HFFc6 (cell line): ENCODE results near the gene ZSCAN5A. TPM values are rescaled to one million over a fixed set of nuclear protein-coding genes. Genes with fewer than 3 reads are reported as not detected.
A peak's percentile ranks its signal among the peaks of the same experiment; 100 is the strongest.

ENCODE experiments used
- DNase-seq: peaks from one replicate; pipeline ENCODE4 v3.0.0-alpha.2; 2018
- H3K27ac Mint-ChIP-seq: 2 replicates; pipeline ENCODE4 v1.8.0; 2020; ENCODE audit warnings: mild to moderate bottlenecking, mixed read lengths
- H3K27me3 Mint-ChIP-seq: 2 replicates; pipeline ENCODE4 v1.8.0; 2021; ENCODE audit warnings: mild to moderate bottlenecking, moderate library complexity, mixed read lengths; ENCODE audit not compliant: insufficient read depth
- H3K36me3 Mint-ChIP-seq: 2 replicates; pipeline ENCODE4 v1.8.0; 2021; ENCODE audit warnings: low read depth, mixed read lengths
- H3K4me1 Mint-ChIP-seq: 2 replicates; pipeline ENCODE4 v1.8.0; 2020; ENCODE audit warnings: low read depth, mixed read lengths
- H3K4me3 Mint-ChIP-seq: 2 replicates; pipeline ENCODE4 v1.8.0; 2020; ENCODE audit warnings: mild to moderate bottlenecking, moderate library complexity, mixed read lengths
- H3K9me3 Mint-ChIP-seq: 2 replicates; pipeline ENCODE4 v1.8.0; 2020; ENCODE audit warnings: mild to moderate bottlenecking, mixed read lengths
- total RNA-seq, 6 experiments: library from RNA; stranded (reverse); fragmentation: NEBNext Ultra II Directional; extraction: Animal tissue kit (Norgen Biotek cat#: 25700); gene quantifications; 2 replicates in 1 of 6; 3 replicates in 5 of 6; pipeline ENCODE4 v1.2.3, GENCODE V29; 2021
- TF ChIP-seq, protein P1 (sequence below): fragments of 200-600 bp; sonication (generic); IDR thresholded peaks from 2 replicates; pipeline ENCODE4 v1.5.0; 2021; ENCODE audit warnings: antibody characterized with exemption, mild to moderate bottlenecking

Gene ZSCAN5A
- total RNA-seq, 6 experiments from 2014 or later = 5.0 to 6.8 (median 5.8) TPM

GRCh38 chr19:56319991-56320390 is 5.4 kb upstream of the ZSCAN5A start:
- Mint-ChIP-seq H3K4me1 (peaks cover 9% of the 10 kb centered on the region), H3K4me3 (no peak overlapping the region), H3K27ac (no peak overlapping the region), H3K27me3 (peaks cover 6% of the 10 kb centered on the region; the same call in 1 of the 2 replicates), H3K36me3 (no peaks in the 10 kb centered on the region), H3K9me3 (no peaks in the 10 kb centered on the region)
- no peak for DNase-seq
- TF ChIP-seq, protein P1, sequence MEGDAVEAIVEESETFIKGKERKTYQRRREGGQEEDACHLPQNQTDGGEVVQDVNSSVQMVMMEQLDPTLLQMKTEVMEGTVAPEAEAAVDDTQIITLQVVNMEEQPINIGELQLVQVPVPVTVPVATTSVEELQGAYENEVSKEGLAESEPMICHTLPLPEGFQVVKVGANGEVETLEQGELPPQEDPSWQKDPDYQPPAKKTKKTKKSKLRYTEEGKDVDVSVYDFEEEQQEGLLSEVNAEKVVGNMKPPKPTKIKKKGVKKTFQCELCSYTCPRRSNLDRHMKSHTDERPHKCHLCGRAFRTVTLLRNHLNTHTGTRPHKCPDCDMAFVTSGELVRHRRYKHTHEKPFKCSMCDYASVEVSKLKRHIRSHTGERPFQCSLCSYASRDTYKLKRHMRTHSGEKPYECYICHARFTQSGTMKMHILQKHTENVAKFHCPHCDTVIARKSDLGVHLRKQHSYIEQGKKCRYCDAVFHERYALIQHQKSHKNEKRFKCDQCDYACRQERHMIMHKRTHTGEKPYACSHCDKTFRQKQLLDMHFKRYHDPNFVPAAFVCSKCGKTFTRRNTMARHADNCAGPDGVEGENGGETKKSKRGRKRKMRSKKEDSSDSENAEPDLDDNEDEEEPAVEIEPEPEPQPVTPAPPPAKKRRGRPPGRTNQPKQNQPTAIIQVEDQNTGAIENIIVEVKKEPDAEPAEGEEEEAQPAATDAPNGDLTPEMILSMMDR = no peak

DNA sequence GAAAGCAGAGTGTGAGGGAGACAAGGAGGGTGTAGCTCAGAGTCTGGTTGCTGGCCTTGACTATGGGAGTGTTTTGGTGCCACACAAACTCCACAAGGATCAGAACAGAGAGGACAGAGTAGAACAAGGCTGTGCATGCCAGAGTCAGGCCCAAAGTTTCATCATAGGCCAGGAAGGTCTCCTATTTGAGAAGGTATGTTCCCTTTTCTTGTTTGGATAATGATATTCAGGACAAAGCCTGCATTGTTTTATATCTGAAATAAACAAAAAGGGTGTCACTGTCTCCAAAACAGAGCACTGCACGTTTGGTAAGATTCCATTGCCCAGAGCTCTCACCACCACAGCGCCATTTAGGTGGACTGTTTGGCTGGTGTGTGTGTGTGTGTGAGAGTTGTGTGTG is 3.1 kb upstream of the ZSCAN5A start:
- Mint-ChIP-seq H3K36me3 (no peaks in the 10 kb centered on the region), H3K4me1 (peaks cover 21% of the 10 kb centered on the region), H3K27ac (no peak overlapping the region), H3K4me3 (no peak overlapping the region), H3K27me3 (peaks cover 6% of the 10 kb centered on the region; the same call in 1 of the 2 replicates), H3K9me3 (no peaks in the 10 kb centered on the region)
- DNase-seq = no peak
- TF ChIP-seq, protein P1 = no peak

DNA sequence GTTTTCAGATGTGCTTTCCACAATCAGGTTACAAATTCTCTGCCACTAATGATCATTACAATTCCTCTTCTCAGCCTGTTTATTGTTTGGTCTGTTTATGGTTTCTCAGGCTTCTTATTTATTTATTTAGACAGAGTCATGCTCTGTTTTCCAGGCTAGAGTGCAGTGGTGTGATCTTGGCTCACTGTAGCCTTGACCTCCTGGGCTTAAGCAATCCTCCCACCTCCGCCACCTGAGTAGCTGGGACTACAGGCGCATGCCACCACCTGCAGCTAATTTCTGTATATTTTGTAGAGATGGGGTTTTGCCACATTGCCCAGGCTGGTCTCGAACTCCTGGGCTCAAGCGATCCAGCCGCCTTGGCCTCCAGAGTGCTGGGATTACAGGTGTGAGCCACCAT is 2.1 kb upstream of the ZSCAN5A start:
- TF ChIP-seq, protein P1 = no peak
- no peaks in the 10 kb centered on the region for H3K9me3 Mint-ChIP-seq
- no peak overlapping the region for H3K4me3 Mint-ChIP-seq
- no peak for DNase-seq
- H3K27me3 Mint-ChIP-seq = peaks cover 6% of the 10 kb centered on the region; the same call in 1 of the 2 replicates
- H3K27ac Mint-ChIP-seq = no peak overlapping the region
- H3K36me3 Mint-ChIP-seq = no peaks in the 10 kb centered on the region; the same call in 1 of the 2 replicates
- peaks cover 23% of the 10 kb centered on the region for H3K4me1 Mint-ChIP-seq

- peak overlapping the region; percentile 97 for H3K27ac Mint-ChIP-seq
- peak overlapping the region; percentile 99 for H3K4me3 Mint-ChIP-seq
- H3K4me1 Mint-ChIP-seq = peaks cover 23% of the 10 kb centered on the region
- H3K27me3 Mint-ChIP-seq = no peaks in the 10 kb centered on the region; the same call in 1 of the 2 replicates
- no peaks in the 10 kb centered on the region; the same call in 1 of the 2 replicates for H3K36me3 Mint-ChIP-seq
- TF ChIP-seq, protein P1 = no peak
- H3K9me3 Mint-ChIP-seq = no peaks in the 10 kb centered on the region
- DNase-seq = peak; percentile 98
Observed at GRCh38 chr19:56315077-56315828, 614 bp upstream of the ZSCAN5A start.

- H3K36me3 Mint-ChIP-seq = peaks cover 6% of the 10 kb centered on the region
- peak overlapping the region; percentile 97 for H3K27ac Mint-ChIP-seq
- peak; percentile 10 for DNase-seq
- H3K9me3 Mint-ChIP-seq = no peaks in the 10 kb centered on the region
- TF ChIP-seq, protein P1 = no peak
- H3K4me1 Mint-ChIP-seq = peaks cover 23% of the 10 kb centered on the region
- peak overlapping the region; percentile 99 for H3K4me3 Mint-ChIP-seq
- no peaks in the 10 kb centered on the region for H3K27me3 Mint-ChIP-seq
Observed at GRCh38 chr19:56314018-56314380, 640 bp downstream of the ZSCAN5A start.
